HepG2 (cell line): ENCODE measurements around the gene ISY1.

Source experiments
- ADNP ChIP-seq: sonication (generic); formaldehyde crosslinking; IDR thresholded peaks from 2 replicates; pipeline ENCODE4 v1.4.0; 2020; ENCODE audit warnings: missing genetic modification reagents
- CREB1 ChIP-seq, 2 experiments: fragments of 450-650 bp in 1 of 2; IDR thresholded peaks; 2 replicates each; pipeline ENCODE4 v1.6.1; 2016 to 2017; ENCODE audit warnings: control low read depth in 1 of 2, mild to moderate bottlenecking in 1 of 2, missing compliant biosample characterization in 1 of 2, missing genetic modification characterization in 1 of 2
- CTCF ChIP-seq: sonication (generic); formaldehyde crosslinking; IDR thresholded peaks from 2 replicates; pipeline ENCODE4 v1.5.0; 2020; ENCODE audit warnings: mild to moderate bottlenecking, missing genetic modification reagents, moderate library complexity
- FOXO4 ChIP-seq: sonication (generic); formaldehyde crosslinking; conservative IDR thresholded peaks from 2 replicates; pipeline ENCODE4 v1.8.1; 2023; ENCODE audit warnings: missing genetic modification reagents
- PATZ1 ChIP-seq: sonication (generic); formaldehyde crosslinking; IDR thresholded peaks from 2 replicates; pipeline ENCODE4 v1.4.0; 2020; ENCODE audit warnings: missing genetic modification reagents
- POLR2A ChIP-seq, 2 experiments: IDR thresholded peaks; 2 replicates each; pipeline ENCODE4 v1.6.1; 2011; ENCODE audit warnings: low read depth in 2 of 2, low read length in 2 of 2, mild to moderate bottlenecking in 1 of 2, moderate library complexity in 1 of 2; ENCODE audit not compliant: insufficient read depth in 1 of 2
- PRDM4 ChIP-seq: sonication (generic); formaldehyde crosslinking; IDR thresholded peaks from 2 replicates; pipeline ENCODE4 v1.9.0; 2021; ENCODE audit warnings: missing genetic modification reagents, borderline replicate concordance
- REST ChIP-seq, 2 experiments: IDR thresholded peaks; 2 replicates each; pipeline ENCODE4 v1.6.1; 2011 to 2012; ENCODE audit warnings: low read length in 2 of 2, borderline replicate concordance in 1 of 2, low read depth in 1 of 2, mild to moderate bottlenecking in 1 of 2, moderate library complexity in 1 of 2
- SMARCE1 ChIP-seq: fragments of 450-650 bp; IDR thresholded peaks from 2 replicates; pipeline ENCODE4 v1.6.1; 2017; ENCODE audit warnings: borderline replicate concordance
- THAP11 ChIP-seq: IDR thresholded peaks from 2 replicates; pipeline ENCODE4 v1.6.1; 2016; ENCODE audit warnings: missing biosample characterization, missing genetic modification reagents
- USF2 ChIP-seq, 2 experiments: sonication (generic) in 1 of 2; formaldehyde crosslinking in 1 of 2; IDR thresholded peaks; 2 replicates each; pipeline versions ENCODE4 v1.5.1 to v1.6.1; 2011 to 2020; ENCODE audit warnings: borderline replicate concordance in 1 of 2, low read depth in 1 of 2, low read length in 1 of 2, mild to moderate bottlenecking in 1 of 2, missing genetic modification reagents in 1 of 2, moderate library complexity in 1 of 2

GRCh38 chr3:129161860-129162271 is 1.0 kb upstream of the ISY1 start:
- TF ChIP-seq SMARCE1 (no peak), CREB1 (IDR thresholded peaks at IDR 0.05) (no peak), CREB1 (CRISPR knock-in tag; IDR thresholded peaks at IDR 0.05) (no peak), USF2 (IDR thresholded peaks at IDR 0.05; ENCODE audit: low read depth, low read length) (no peak), USF2 (CRISPR knock-in tag; IDR thresholded peaks at IDR 0.05; ENCODE audit: borderline replicate concordance) (no peak), ADNP (no peak), CTCF (CRISPR knock-in tag) (no peak), POLR2A (IDR thresholded peaks at IDR 0.05; ENCODE audit: insufficient read depth in 1 of 2, low read depth in 2 of 2, low read length in 2 of 2) (peak in 1 of 2 experiments; percentile 34; a peak in 1 of 4 replicates), FOXO4 (no peak), REST (IDR thresholded peaks at IDR 0.05; ENCODE audit: borderline replicate concordance in 1 of 2, low read depth in 1 of 2, low read length in 2 of 2) (no peak), PRDM4 (CRISPR knock-in tag) (no peak), THAP11 (no peak), PATZ1 (no peak)
